Spleen (tissue), 11 donors: ENCODE measurements around the gene CEP41. TPM values are rescaled to one million over a fixed set of nuclear protein-coding genes. Genes with fewer than 3 reads are reported as not detected.

ENCODE experiments used
- DNase-seq: peaks from one replicate; pipeline ENCODE4 v3.0.0-alpha.2; 2020
- H3K27ac ChIP-seq, 8 donors: fragments of 200-600 bp; sonication (generic) in 7 of 8; 1 replicate in 4 of 8; 2 replicates in 4 of 8; pipeline versions ENCODE4 v1.5.0 to v1.8.0; 2016 to 2021; ENCODE audit warnings: inconsistent platforms in 4 of 8, mild to moderate bottlenecking in 4 of 8, moderate library complexity in 1 of 8
- H3K27me3 ChIP-seq, 7 donors: fragments of 200-600 bp; sonication (generic) in 6 of 7; replicated peaks in 1 of 7; 1 replicate in 4 of 7; 2 replicates in 3 of 7; pipeline versions ENCODE4 v1.5.0 to v1.8.0; 2016 to 2021; ENCODE audit warnings: inconsistent platforms in 3 of 7, mild to moderate bottlenecking in 1 of 7
- H3K36me3 ChIP-seq, 6 donors: fragments of 200-600 bp; sonication (generic) in 5 of 6; 1 replicate in 4 of 6; 2 replicates in 2 of 6; pipeline versions ENCODE4 v1.5.0 to v1.8.0; 2016 to 2021; ENCODE audit warnings: inconsistent platforms in 2 of 6
- H3K4me1 ChIP-seq, 6 donors: fragments of 200-600 bp; sonication (generic) in 5 of 6; 1 replicate in 3 of 6; 2 replicates in 3 of 6; pipeline versions ENCODE4 v1.5.0 to v1.8.0; 2016 to 2021; ENCODE audit warnings: inconsistent platforms in 3 of 6
- H3K4me3 ChIP-seq, 8 donors: fragments of 200-600 bp; sonication (generic) in 7 of 8; 1 replicate in 4 of 8; 2 replicates in 4 of 8; pipeline versions ENCODE4 v1.5.0 to v1.8.0; 2016 to 2021; ENCODE audit warnings: inconsistent platforms in 4 of 8, mild to moderate bottlenecking in 4 of 8, moderate library complexity in 2 of 8
- H3K9me3 ChIP-seq, 8 donors: fragments of 200-600 bp; sonication (generic) in 7 of 8; 1 replicate in 4 of 8; 2 replicates in 4 of 8; pipeline versions ENCODE4 v1.5.0 to v1.8.0; 2016 to 2021; ENCODE audit warnings: inconsistent platforms in 4 of 8
- CTCF ChIP-seq, 11 experiments: fragments of 200-600 bp in 7 of 11; fragments of 450-650 bp in 4 of 11; sonication (generic) in 4 of 11; IDR thresholded peaks in 8 of 11; conservative IDR thresholded peaks in 3 of 11; 1 replicate in 7 of 11; 2 replicates in 4 of 11; pipeline versions ENCODE4 v1.4.0 to v1.8.0; 2016 to 2021; ENCODE audit warnings: antibody characterized with exemption in 11 of 11, inconsistent platforms in 4 of 11, mild to moderate bottlenecking in 1 of 11
- POLR2A ChIP-seq, 3 donors: fragments of 450-650 bp; IDR thresholded peaks; one replicate each; pipeline ENCODE4 v1.5.1; 2017; ENCODE audit warnings: antibody characterized with exemption in 3 of 3, mild to moderate bottlenecking in 1 of 3
- POLR2AphosphoS5 ChIP-seq, 3 donors: sonication (generic); formaldehyde crosslinking; IDR thresholded peaks; one replicate each; pipeline ENCODE4 v1.5.1; 2017; ENCODE audit warnings: antibody characterized with exemption in 3 of 3
- WGBS, 5 donors: extraction: QIAGEN DNeasy Blood & Tissue Kit in 3 of 5; methylation state at CpG; one replicate each; pipeline versions ENCODE4 v1.1.5 to v1.1.7; 2013 to 2018; 5-methylcytosine and 5-hydroxymethylcytosine counted together
- intact Hi-C: fragments of 100-400 bp; cut with DNase I; formaldehyde crosslinking; loops from one replicate; pipeline ENCODE4 v1.15.0; 2023; ENCODE audit warnings: low total_unique reads
- polyA plus RNA-seq, 3 donors: library from polyadenylated mRNA; stranded (reverse); fragments of 200-250 nt; gene quantifications; one replicate each; pipeline ENCODE4 v1.2.1, GENCODE V29; 2013
- total RNA-seq, 7 donors: library from RNA; depleted of rRNA in 3 of 7; stranded (reverse); fragments of >200 nt in 3 of 7; fragmentation: NEBNext Ultra II Directional in 4 of 7; extraction: Animal tissue kit (Norgen Biotek cat#: 25700) in 4 of 7; gene quantifications; one replicate each; pipeline versions ENCODE4 v1.1.0 to v1.2.1, GENCODE V29; 2016 to 2021
- donor health status: healthy with polysubstance abuse.
- donor health status: DM: no; HTN: no; CAD: no; lungs with moderate emphysema.
- donor health status: DM: no; HTN: no; CAD: no.
- donor health status: Bipolar disorder and iron deficiency.
- donor health status: healthy.
- donor health status: DM: no; HTN: no; CAD: no.
- donor health status: DM: yes; HTN: yes; CAD: no.

CEP41 gene
- total and polyA plus RNA-seq, 10 donors, result 2.3 to 19.3 (median 12.5) TPM

- peaks cover 8 to 75% (median 37%) of the 10 kb centered on the region in 6 donors for H3K4me1 ChIP-seq
- H3K27ac ChIP-seq, result peak overlapping the region in 4 of 8 donors; percentile 1 to 66 (median 23)
- H3K27me3 ChIP-seq, result peaks cover 0 to 52% (median 6%) of the 10 kb centered on the region in 7 donors
- peaks cover 0 to 12% (median 5%) of the 10 kb centered on the region in 8 donors for H3K9me3 ChIP-seq
- no peak overlapping the region for H3K4me3 ChIP-seq
- no peak for TF ChIP-seq POLR2AphosphoS5 (IDR thresholded peaks at IDR 0.05)
- TF ChIP-seq CTCF (IDR thresholded peaks at IDR 0.05 in 8 of 11, conservative IDR thresholded peaks at IDR 0.05 in 3 of 11), result no peak
- TF ChIP-seq POLR2A (IDR thresholded peaks at IDR 0.05), result no peak
- no peak for DNase-seq
- no peaks in the 10 kb centered on the region for H3K36me3 ChIP-seq
- 74 to 87% (median 80%) methylated on average over 7 of the region's 7 CpGs for WGBS, 5 donors
- intact Hi-C loops, result no loop called here
Measured at GRCh38 chr7:130488392-130489139, 47.8 kb upstream of the CEP41 start.

GRCh38 chr7:130486954-130487436 is 46.2 kb upstream of the CEP41 start:
- H3K4me1 ChIP-seq, result peaks cover 8 to 59% (median 29%) of the 10 kb centered on the region in 6 donors
- no peaks in the 10 kb centered on the region for H3K36me3 ChIP-seq
- no peaks in the 10 kb centered on the region for H3K9me3 ChIP-seq
- peaks cover 0 to 42% (median 3%) of the 10 kb centered on the region in 7 donors for H3K27me3 ChIP-seq
- 5 to 18% (median 10%) methylated on average over 6 of the region's 6 CpGs for WGBS, 5 donors
- DNase-seq, result no peak
- TF ChIP-seq POLR2AphosphoS5 (IDR thresholded peaks at IDR 0.05), result no peak
- no peak for TF ChIP-seq CTCF (IDR thresholded peaks at IDR 0.05 in 8 of 11, conservative IDR thresholded peaks at IDR 0.05 in 3 of 11)
- TF ChIP-seq POLR2A (IDR thresholded peaks at IDR 0.05), result no peak
- peak overlapping the region in 7 of 8 donors; percentile 41 to 80 (median 61) for H3K27ac ChIP-seq
- H3K4me3 ChIP-seq, result peak overlapping the region; percentile 48 to 78 (median 50)
- intact Hi-C loops, result no loop called here

GRCh38 chr7:130486114-130486953 is 45.5 kb upstream of the CEP41 start:
- Histone ChIP-seq H3K4me1 (peaks cover 7 to 52% (median 24%) of the 10 kb centered on the region in 6 donors), H3K4me3 (peak overlapping the region; percentile 48 to 78 (median 50)), H3K36me3 (no peaks in the 10 kb centered on the region), H3K9me3 (no peaks in the 10 kb centered on the region), H3K27me3 (peaks cover 0 to 36% (median 3%) of the 10 kb centered on the region in 7 donors), H3K27ac (peak overlapping the region; percentile 41 to 80 (median 60))
- intact Hi-C loops, result no loop called here
- 3 to 6% (median 4%) methylated on average over 40 to 67 of the region's 67 CpGs for WGBS, 5 donors
- DNase-seq, result peak; percentile 90
- TF ChIP-seq POLR2AphosphoS5 (IDR thresholded peaks at IDR 0.05) (peak; percentile 50 to 80 (median 74)), POLR2A (IDR thresholded peaks at IDR 0.05) (no peak), CTCF (IDR thresholded peaks at IDR 0.05 in 8 of 11, conservative IDR thresholded peaks at IDR 0.05 in 3 of 11) (peak; percentile 54 to 86 (median 74))
